ENCODE measurements around the gene PLOD3. TPM values are rescaled to one million over a fixed set of nuclear protein-coding genes. Genes with fewer than 3 reads are reported as not detected.

The PLOD3 gene
- total RNA-seq, 1 donor from 2014 or later, result 84.0 TPM

DNA sequence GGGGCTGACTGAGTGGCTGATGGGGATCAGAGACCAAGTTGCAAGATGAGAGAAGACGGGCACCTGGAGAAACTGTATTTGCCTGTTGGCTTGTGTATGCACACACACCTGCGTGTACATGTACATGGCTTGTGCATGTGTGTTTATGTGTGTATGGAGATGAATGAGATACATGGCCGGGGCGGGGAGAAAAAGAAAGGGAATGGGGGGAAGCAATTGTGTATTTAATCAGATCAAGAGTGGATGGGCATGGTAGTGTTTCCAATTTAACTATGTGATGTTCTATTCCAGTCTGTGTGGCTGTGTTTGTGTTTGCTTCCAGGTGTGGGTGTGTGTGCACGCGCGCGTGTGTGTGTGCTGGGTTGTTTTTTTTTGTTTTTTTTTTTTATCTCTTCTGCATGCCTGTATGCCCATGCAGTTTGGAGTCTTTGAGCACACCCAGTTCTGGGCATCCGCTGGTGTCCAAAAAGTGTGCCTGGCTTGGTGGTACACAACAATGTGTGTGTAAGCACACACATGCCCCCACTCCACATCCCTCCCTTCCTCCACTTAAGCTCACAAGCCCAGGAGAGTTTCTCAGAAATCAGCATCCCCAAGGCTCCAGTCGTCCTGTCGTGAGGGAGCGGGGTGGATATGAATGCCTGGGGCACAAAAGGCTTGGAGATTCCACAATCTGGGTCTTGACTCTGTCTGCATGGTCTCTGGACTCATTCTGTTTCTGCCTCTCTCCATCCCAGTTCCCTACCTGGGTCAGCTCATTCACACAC is 49.6 kb downstream of the PLOD3 start:
- intact Hi-C loops (cut with micrococcal nuclease), result loop anchor here (2.0 to 5.0 kb wide), 3 partner anchors 25 to 281 kb away; partner anchors contain the start of genes TRIM56 and UFSP1

- intact Hi-C loops (cut with micrococcal nuclease), result loop anchor here (5.0 kb wide), 2 partner anchors 80 to 280 kb away; partner anchors contain the start of genes TRIM56 and UFSP1
Measured at GRCh38 chr7:101166909-101167644, 50.3 kb downstream of the PLOD3 start.

DNA sequence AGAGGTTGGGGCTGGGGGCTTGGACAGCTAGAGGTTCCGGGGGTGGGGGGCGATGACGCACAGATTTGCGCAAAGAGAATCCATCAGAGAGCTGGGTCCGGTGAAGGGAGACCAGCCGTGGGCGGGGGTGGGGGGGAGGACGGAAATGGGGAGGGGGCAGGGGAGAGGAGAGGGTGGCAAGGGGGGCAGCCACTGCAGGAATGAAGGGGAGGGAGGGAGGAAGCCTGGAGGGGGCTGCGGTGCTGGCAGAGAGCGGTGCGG is 50.8 kb downstream of the PLOD3 start:
- intact Hi-C loops (cut with micrococcal nuclease), result loop anchor here (5.0 kb wide), 2 partner anchors 79 to 279 kb away; partner anchors contain the start of genes TRIM56 and UFSP1

- intact Hi-C loops (cut with micrococcal nuclease), result loop anchor here (1.0 to 5.0 kb wide), 5 partner anchors 12 to 279 kb away; partner anchors contain the start of genes AP1S1, FIS1, PLOD3 and TRIM56
Measured at GRCh38 chr7:101165958-101166647, 51.3 kb downstream of the PLOD3 start.

GRCh38 chr7:101165075-101165957 is 52.1 kb downstream of the PLOD3 start, which contains the start of gene VGF:
VGF (minus strand) TSS chr7:101165569; CDS start chr7:101164843, 726 bp downstream.
- intact Hi-C loops (cut with micrococcal nuclease), result loop anchor here (1.0 to 5.0 kb wide), 5 partner anchors 11 to 278 kb away; partner anchors contain the start of genes AP1S1, FIS1, PLOD3 and TRIM56

DNA sequence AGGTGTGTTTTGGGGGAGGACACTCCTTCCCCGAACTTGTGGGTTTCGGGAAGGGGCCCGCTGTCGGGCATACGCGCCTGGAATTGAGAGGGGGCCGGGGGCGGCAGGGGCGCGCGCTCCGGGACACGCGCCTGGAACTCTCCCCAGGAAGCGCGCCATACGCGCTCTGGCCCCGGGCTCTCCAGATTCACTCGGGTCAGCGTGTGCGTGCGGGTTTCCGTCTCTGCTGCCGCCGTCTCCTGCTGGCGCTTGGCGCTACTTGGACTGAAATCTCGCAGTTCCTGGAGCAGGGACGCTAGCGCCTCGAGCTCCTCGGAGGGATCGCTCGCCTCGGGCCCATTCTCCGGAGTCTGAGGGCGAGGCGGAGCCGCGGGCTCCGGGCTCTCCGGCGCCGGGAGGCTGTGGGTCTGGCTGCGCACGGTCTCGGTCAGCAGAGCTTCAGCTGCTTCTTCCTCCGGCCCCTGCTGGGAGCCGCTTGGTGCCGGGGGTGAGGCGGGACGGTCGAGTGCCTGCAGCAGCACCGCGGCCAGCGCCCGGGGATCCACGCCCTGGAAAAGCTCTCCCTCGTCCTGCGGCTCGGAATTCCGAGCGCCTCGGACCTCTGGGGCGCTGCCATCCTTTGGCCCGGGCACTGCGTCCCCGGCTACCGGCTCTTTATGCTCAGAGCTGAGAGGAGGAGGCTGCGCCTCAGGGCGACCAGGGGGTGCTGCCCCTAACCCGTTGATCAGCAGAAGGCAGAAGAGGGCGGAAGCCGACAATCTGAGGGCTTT is 53.1 kb downstream of the PLOD3 start:
- intact Hi-C loops (cut with micrococcal nuclease), result loop anchor here (2.0 kb wide), 1 partner anchor 81 kb away; the partner anchor contains the start of gene FIS1

- intact Hi-C loops (cut with micrococcal nuclease), result loop anchor here (2.0 kb wide), 1 partner anchor 81 kb away; the partner anchor contains the start of gene FIS1
Measured at GRCh38 chr7:101163279-101164070, 53.9 kb downstream of the PLOD3 start.

DNA sequence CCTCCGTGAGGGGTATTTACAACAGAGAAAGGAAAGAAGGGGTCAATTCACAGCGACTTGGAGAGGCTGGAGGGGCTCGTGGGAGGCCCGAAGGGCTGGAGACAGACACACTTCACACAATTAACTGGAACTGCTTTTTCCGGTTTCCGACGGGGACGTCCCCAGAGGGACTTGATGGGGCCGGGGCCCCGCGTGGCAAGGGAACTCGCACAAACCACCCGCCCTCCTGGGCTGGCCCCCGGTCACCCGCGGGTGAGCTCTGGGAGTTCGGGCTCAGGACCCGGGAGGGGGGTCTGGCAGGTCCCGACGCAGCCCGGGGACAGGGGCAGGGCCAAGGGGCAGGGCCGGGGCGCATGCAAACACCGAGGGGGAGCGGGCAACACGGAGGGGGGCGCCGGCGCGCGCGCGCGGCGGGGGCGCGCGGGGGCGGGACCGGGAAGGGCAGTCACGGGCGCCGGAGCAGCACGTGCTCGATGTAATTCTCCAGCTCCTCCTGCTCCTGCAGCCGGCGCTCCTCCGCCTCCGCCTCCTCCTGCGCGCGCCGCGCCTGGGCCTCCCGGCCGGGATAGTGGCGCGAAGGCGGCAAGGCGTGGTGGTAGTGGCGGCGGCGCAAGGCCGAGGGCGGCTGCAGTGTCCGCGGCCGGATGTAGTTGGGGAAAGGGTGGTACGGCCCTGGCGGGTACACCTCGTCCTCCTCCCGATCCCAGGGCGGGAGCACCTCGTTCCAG is 54.7 kb downstream of the PLOD3 start:
- intact Hi-C loops (cut with micrococcal nuclease), result no loop called here

- intact Hi-C loops (cut with micrococcal nuclease), result no loop called here
Measured at GRCh38 chr7:101161692-101162471, 55.5 kb downstream of the PLOD3 start.

DNA sequence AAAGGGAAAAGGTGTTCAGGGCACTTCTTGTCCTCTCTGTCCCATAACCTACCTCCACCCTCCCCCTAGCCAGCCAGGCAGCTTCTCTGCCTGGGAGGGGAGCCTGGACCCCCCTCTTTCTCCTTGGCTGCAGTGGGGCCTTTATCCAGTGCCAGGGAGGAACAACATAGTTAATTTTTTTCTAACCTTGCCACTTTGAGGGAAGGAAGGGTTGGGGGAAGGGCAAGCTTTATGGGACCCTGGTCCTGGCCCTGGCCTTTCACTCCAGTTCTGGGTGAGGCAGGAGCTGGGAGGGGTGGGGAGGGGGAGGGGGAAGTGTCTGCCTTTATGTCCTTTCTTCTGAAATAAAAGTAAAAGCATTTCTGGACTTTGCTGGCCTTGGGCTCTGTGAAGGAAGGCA is 56.5 kb downstream of the PLOD3 start:
- intact Hi-C loops (cut with micrococcal nuclease), result no loop called here

DNA sequence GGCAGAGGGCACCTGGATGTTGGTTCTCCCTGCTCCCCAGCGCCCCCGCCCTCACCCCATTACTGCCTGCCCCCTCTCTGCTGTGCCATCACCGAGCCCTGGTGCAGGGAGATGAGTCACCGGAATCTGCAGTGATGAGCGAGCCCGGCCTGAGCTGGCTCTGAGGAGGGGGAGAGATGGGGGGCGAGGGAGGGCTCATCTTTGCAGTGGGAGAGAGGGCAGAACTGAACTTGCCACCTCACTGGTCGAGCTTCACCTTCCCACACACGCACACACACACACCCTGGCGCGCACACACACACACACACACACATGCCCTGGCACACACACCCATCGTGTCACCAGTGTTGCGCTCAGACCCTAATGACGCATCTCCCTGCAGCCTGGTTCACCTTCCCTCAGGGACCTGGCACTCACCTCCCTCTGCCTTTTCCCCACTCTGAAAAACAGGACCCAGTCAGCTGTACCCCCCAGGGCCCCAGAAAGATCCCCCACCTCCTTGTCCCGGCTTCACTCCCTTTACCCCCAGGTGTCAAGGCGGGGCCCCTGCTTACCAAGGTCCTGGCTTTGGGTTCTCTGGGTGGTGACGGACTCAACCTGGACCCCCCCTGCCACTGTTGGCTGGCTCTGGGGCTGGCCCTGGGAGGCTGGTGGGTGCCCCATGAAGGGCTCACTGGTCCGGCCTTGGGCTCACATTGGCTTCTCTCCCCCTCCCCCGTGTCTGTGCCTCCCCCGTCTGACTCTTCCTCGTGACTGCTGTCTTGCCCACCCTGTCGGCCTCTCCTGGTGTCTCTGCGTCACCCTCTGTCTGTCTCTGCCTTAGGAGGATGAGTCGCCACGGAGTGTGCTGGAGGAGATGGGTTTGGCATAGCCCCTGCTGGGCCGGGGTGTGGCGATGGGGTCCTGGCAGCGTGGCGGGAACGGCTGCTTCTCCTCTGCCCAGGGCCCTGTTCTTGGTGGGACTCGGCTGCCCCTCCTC is 57.4 kb downstream of the PLOD3 start:
- intact Hi-C loops (cut with micrococcal nuclease), result no loop called here

GRCh38 chr7:101156866-101157589 is 60.4 kb downstream of the PLOD3 start:
- intact Hi-C loops (cut with micrococcal nuclease), result no loop called here

DNA sequence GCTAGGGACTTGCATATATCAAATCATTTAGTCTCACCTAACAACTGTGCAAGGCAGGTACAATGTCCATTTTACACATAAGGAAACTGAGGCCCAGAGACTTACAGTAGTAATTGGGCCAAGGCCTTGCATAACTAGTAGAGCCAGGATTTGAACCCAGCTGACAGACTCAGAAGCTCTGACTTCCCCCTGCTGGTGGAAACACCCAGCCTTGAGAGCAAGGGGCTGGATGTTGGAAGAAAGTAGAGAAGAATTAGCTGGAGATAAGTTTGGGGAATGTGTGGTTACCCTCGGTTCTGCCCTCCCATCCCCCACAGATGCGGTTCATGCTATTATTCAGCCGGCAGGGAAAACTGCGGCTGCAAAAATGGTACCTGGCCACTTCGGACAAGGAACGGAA is 61.1 kb downstream of the PLOD3 start:
- intact Hi-C loops (cut with micrococcal nuclease), result no loop called here
